Neuron (in vitro differentiated cells): ENCODE measurements around the gene SF3B4.
A peak's percentile ranks its signal among the peaks of the same experiment; 100 is the strongest.
"Not testable (repeated sequence)": the region's sequence is repeated elsewhere in the genome, so short reads cannot be mapped to it uniquely, and the experiment has no call there.

ENCODE experiments used
- H2AFZ ChIP-seq: one replicate; pipeline ENCODE4 v1.6.1; 2013; ENCODE audit warnings: low read depth, mild to moderate bottlenecking, inconsistent platforms, low read length, moderate library complexity
- H3K27me3 ChIP-seq: one replicate; pipeline ENCODE4 v1.6.1; 2013; ENCODE audit warnings: low read length; ENCODE audit not compliant: insufficient read depth
- H3K36me3 ChIP-seq: one replicate; pipeline ENCODE4 v1.6.1; 2013; ENCODE audit warnings: low read length; ENCODE audit not compliant: insufficient read depth
- H3K4me1 ChIP-seq: one replicate; pipeline ENCODE4 v1.6.1; 2013; ENCODE audit warnings: low read length; ENCODE audit not compliant: insufficient read depth
- H3K4me3 ChIP-seq: 2 replicates; pipeline ENCODE4 v1.5.1; 2013; ENCODE audit warnings: mild to moderate bottlenecking, low read length, moderate library complexity
- H3K9me3 ChIP-seq: one replicate; pipeline ENCODE4 v1.6.1; 2013; ENCODE audit warnings: low read length

Gene SF3B4

DNA sequence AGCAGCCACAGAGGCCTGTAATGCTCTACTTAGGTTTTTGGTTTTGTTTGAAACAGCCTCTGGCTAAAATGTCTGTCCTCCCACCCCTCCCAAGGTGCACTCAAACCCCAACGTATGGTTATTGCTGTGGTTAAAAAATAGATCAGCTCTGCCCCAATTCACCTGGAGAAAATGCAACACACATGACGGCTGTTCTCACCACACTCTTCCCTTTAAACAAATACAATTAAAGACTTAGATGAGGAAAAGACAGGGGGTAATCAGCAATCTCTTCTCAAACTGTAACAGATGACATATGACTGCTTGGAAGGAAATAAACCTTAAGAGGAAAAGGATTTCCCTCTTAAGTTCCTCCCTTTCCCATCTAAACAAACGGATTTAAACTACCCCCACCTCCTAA, 15.3 kb upstream of the SF3B4 start:
- H3K36me3 ChIP-seq, result peaks cover 37% of the 10 kb centered on the region
- H3K4me1 ChIP-seq, result peaks cover 11% of the 10 kb centered on the region
- H3K4me3 ChIP-seq, result no peak overlapping the region
- no peaks in the 10 kb centered on the region for H3K27me3 ChIP-seq
- H2AFZ ChIP-seq, result no peak overlapping the region
- no peaks in the 10 kb centered on the region for H3K9me3 ChIP-seq

DNA sequence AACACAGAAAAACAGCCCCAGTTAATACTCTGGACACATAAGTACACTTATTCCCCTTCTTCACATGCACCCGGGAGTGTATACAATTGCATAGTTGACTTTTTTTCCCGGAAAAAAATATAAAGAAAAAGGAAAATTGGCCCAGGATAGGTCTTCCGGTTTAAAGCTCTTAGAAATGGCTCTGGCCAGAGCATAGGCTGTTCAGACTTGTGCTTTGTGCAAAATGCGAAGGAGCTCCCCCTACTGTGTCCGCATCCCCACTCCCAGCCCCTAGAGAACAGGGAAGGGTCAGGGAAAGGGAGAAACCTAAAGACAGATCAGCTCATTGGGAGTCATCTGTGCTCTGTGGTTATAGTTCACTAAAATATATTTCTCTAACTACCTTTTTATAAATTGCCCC, 14.6 kb upstream of the SF3B4 start:
- Histone ChIP-seq H3K9me3 (no peaks in the 10 kb centered on the region), H3K4me1 (peaks cover 14% of the 10 kb centered on the region), H3K4me3 (no peak overlapping the region), H2AFZ (no peak overlapping the region), H3K27me3 (no peaks in the 10 kb centered on the region), H3K36me3 (peaks cover 30% of the 10 kb centered on the region)

DNA sequence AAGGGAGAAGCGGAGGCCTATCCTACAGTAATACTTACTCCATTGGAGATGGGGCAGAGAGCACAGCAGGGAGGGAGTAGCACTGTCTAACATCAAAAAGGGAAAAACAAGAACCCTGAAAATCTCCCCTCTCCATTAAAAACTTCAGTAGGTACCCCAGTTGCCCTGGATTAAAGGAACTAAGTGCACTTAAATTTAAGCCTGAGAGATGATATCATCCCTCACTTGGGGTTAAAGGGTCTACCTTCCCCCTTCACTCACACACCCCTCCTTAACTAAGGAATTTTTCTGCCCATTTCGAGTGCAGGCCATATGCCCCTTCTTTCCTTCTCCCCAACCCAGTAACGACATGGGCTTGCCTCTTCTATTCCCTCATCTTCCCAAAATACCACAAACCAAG, 12.8 kb upstream of the SF3B4 start:
- Histone ChIP-seq H3K4me3 (no peak overlapping the region), H3K9me3 (no peaks in the 10 kb centered on the region), H3K36me3 (peaks cover 24% of the 10 kb centered on the region), H2AFZ (no peak overlapping the region), H3K27me3 (no peaks in the 10 kb centered on the region), H3K4me1 (peaks cover 18% of the 10 kb centered on the region)

DNA sequence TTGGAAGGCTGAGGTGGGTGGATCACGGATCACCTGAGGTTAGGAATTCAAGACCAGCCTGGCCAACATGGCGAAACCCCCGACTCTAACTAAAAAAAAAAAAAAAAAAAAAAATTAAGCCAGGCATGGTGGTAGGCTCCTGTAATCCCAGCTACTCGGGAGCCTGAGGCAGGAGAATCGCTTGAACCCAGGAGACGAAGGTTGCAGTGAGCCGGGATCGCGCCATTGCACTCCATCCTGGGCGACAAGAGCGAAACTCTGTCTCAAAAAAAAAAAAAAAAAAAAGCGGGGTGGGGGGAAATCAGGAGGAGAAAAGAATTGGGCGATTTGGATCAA, 11.0 kb upstream of the SF3B4 start:
- H2AFZ ChIP-seq, H3K27me3 ChIP-seq, H3K4me3 ChIP-seq, H3K36me3 ChIP-seq, H3K9me3 ChIP-seq: not testable (repeated sequence)
- peaks cover 18% of the 10 kb centered on the region for H3K4me1 ChIP-seq

DNA sequence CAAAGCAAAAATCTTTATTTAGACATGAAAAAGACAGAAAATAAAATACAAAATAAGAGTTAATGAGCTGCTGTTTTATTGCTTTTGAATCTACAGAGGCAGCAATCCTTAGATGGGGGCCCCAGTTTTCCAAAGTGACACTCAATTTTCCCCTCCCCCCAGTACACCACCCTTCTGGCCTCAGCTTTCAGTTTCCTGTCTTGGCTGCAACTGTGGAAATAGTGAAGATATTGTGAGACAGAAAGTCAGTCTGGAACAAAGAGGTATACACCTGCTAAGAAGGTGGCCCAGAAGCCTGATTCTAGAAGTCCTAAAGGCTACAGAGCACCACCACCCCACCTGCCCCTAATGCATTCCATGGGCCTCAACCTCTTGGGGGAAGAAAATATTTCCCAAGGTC, 10.2 kb upstream of the SF3B4 start:
- Histone ChIP-seq H3K4me1 (peaks cover 18% of the 10 kb centered on the region), H3K4me3 (no peak overlapping the region)

DNA sequence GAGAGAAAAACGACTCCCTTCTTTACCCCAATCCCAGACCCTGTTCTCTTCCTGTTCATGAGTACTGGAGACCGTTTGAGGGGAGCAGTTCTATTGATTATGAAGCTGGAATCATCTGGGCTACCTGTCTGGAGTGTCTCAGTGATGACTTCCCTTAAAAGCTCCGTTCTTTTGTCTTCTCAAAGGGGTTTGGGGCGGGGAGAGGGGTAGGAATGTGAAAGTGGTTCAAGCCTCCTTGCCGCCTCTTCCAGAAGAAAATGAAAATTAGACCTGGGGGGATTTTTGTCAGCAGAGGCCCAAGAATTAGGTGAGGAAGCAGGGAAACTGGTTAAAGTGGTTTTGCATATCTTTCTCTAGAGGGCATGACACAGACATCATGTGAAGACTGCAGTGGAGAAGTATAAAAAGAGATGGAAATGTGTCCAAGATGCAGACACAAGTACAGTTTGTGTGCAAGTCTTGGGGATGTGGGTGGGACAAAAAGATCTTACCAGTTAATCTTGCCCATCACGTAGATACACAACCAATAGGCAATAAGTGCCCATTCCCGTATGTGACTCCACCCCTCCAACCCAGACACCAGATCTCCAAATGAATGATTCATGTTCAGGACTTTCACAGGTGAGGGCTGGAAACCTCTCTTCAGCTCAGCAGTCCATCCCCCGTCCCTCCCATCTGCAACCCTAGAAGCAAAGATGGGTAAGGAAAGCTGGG, 9.5 kb upstream of the SF3B4 start:
- Histone ChIP-seq H3K36me3 (no peaks in the 10 kb centered on the region), H2AFZ (no peak overlapping the region), H3K4me3 (peak overlapping the region; percentile 30)

More for the DNA sequence above, 10.2 kb upstream of the SF3B4 start:
- Histone ChIP-seq H2AFZ (no peak overlapping the region), H3K27me3 (no peaks in the 10 kb centered on the region), H3K36me3 (peaks cover under 1% of the 10 kb centered on the region), H3K9me3 (no peaks in the 10 kb centered on the region)

DNA sequence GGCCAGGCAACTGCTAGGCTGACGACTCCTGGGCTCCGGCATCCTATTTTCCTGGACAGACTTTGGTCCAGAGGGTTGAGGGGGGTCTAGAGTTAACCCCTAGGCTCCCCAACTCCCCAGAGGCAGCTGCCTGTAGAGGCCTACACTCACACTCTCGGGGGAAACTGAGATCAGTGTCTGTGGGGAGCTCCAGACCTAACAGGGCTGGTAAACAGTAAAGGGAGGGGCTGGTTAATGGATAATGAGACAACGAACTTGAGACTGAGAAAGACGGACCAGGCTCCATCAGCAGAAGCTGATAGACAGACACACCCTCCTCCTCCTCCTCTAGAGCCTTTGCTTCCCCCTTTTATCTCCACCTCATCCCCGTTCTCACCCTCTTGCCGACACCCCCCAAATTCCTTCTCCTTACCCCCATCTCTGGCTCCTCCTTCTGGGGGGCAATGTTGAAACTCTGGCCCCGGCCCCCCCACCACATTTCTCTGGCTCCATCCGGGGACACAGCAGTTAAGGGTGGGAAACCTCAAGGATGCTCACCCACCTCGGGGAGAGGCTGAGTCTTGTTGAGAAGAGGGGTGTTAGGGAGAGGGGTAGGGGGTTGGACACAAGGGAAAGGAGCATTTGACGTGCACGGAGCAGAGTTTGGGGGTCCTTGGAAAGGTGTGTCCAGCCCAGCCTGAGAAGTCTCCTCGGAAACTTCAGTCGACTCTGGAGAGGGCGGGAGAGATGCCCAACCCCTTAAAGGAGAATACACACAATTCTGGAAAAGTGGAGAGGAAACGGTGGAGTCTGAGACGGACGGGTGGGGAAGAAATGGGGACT, 8.8 kb upstream of the SF3B4 start, which contains the start of gene MTMR11:
Gene MTMR11, minus strand, starts transcription at position 710 of the 822 bp plus-strand sequence. Its CDS starts 232 bp downstream, at position 478.
- Histone ChIP-seq H3K36me3 (no peaks in the 10 kb centered on the region), H3K4me3 (peak within 1 kb of the TSS; percentile 30), H2AFZ (no peak within 1 kb of the TSS), H3K9me3 (no peaks in the 10 kb centered on the region), H3K4me1 (peaks cover 12% of the 10 kb centered on the region), H3K27me3 (no peaks in the 10 kb centered on the region)

More for the DNA sequence above, 9.5 kb upstream of the SF3B4 start:
- no peaks in the 10 kb centered on the region for H3K9me3 ChIP-seq
- peaks cover 16% of the 10 kb centered on the region for H3K4me1 ChIP-seq
- no peaks in the 10 kb centered on the region for H3K27me3 ChIP-seq

DNA sequence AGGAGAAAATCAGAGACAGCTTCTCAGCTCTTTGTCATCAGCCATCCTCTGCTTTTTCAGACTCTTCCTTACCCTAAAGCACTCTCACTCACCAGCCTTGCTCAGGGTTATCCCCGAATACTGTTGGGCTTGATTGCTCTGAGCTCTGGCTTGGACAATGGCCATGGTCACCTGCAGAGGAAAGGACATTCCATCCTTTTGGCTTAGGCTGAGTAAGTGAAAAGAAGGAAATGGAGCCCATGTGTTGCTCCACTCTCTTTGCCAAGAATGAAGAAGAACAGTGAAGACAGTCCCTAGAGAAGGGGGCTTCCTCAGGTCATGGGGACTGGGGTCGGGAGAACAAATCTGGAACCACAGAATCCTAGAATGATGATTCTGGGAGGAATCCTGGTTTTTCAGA, 6.8 kb upstream of the SF3B4 start:
- no peaks in the 10 kb centered on the region for H3K36me3 ChIP-seq
- H3K4me1 ChIP-seq, result peaks cover 12% of the 10 kb centered on the region
- no peaks in the 10 kb centered on the region for H3K9me3 ChIP-seq
- no peaks in the 10 kb centered on the region for H3K27me3 ChIP-seq
- no peak overlapping the region for H3K4me3 ChIP-seq
- H2AFZ ChIP-seq, result no peak overlapping the region

DNA sequence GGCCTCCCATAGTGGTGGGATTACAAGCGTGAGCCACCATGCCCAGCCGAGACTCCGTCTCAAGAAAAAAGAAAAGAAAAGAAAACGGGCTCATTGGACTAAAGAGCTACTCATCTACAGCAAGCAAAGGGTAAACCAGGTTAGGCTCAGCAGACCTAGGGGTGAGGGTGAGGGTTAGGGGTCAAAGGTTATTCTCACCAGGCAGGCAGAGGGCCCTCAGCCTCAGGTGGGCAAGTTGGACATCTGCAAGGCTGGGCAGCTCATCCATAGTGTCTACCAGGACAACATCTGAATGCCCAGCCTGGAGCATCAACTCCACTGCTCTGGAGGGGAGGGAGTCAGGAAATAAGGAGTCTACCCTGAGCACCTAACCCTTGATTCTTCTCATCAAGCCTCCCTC, 5.6 kb upstream of the SF3B4 start:
- Histone ChIP-seq H2AFZ (no peak overlapping the region), H3K36me3 (no peaks in the 10 kb centered on the region), H3K27me3 (no peaks in the 10 kb centered on the region), H3K4me3 (no peak overlapping the region), H3K4me1 (peaks cover 11% of the 10 kb centered on the region), H3K9me3 (no peaks in the 10 kb centered on the region)

DNA sequence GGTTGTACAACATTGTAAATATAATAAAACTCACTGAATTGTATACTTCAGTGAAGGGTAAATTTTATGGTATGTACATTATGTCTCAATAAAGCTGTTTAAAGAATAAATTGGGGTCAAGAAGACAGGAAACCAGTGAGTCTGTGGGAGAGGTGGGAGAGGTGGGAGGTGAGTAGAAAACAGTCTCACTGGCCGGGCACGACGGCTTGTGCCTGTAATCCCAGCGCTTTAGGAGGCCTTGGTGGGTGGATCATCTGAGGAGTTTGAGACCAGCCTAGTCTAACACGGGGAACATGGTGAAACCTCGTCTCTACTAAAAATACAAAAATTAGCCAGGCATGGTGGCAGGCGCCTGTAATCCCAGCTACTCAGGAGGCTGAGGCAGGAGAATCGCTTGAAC, 4.9 kb upstream of the SF3B4 start:
- Histone ChIP-seq H3K36me3 (no peaks in the 10 kb centered on the region), H2AFZ (no peak overlapping the region), H3K9me3 (no peaks in the 10 kb centered on the region), H3K27me3 (no peaks in the 10 kb centered on the region), H3K4me3 (no peak overlapping the region), H3K4me1 (peaks cover 14% of the 10 kb centered on the region)

DNA sequence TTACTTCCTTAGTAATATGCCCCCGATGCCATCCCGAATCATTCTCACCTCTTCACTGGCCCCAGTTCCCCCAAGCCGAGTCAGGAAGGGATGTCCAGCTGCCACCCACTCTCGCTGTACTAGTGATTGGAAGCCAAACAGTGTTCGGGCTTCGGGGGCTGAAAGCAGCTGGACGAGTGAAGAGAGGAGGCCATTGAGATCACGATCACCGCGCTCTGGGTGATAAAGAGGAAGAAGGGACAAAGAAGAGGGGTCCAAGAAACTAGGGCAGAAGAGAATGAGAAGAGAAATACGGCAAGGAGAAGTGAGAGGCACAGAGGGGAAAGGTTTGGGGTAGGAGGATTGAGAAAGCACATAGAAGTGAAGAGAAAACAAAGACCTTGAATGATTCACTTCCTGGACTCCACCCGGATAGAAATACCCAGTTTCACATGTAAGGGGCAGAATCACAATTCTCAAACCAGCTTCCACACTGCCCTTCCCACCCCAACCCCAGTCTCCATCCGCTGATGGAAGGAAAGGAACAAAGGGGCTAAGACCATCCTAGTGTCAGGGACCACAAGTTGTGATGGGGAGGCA, 3.7 kb upstream of the SF3B4 start:
- Histone ChIP-seq H3K9me3 (no peaks in the 10 kb centered on the region), H3K4me1 (peaks cover 18% of the 10 kb centered on the region), H3K27me3 (no peaks in the 10 kb centered on the region), H3K4me3 (no peak overlapping the region), H3K36me3 (peaks cover 5% of the 10 kb centered on the region), H2AFZ (no peak overlapping the region)

DNA sequence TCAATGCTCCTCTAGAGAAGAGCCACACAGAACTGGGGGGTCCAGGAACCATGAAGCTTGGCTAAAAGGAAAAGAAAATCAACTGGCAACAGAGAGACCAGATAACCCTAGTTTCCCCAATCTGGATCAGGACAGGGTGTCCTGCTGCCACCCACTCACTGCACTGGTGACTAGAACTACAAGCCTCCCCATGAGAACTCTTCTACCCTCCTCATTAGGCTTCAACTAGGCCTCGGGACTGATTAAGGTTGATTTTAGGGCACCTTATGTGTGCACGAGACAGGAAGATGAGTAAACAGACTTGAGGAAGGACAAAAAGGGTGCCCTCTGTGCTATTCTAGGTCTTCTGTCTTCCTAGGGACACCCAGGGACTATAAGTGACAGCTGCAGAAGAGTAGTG, 2.3 kb upstream of the SF3B4 start:
- Histone ChIP-seq H3K4me1 (peaks cover 25% of the 10 kb centered on the region), H3K4me3 (no peak overlapping the region), H2AFZ (no peak overlapping the region), H3K9me3 (no peaks in the 10 kb centered on the region), H3K27me3 (no peaks in the 10 kb centered on the region), H3K36me3 (peaks cover 20% of the 10 kb centered on the region)

DNA sequence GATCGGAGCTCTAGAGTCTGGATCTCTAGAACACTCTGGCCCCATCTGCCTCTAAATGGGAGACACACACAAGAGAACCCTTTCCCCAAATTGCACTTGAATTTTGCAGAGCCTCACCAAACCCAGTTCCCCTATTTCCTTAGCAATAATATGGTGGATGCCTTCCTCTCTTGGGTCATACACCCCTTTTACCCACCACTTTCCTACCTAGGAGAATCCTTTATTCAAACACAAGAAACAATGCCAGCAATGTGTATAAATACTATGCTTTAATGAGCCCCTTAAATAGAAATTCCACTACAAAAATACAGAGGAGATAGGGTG, 760 bp upstream of the SF3B4 start:
- H3K9me3 ChIP-seq, result no peaks in the 10 kb centered on the region
- no peaks in the 10 kb centered on the region for H3K27me3 ChIP-seq
- H2AFZ ChIP-seq, result no peak overlapping the region
- peaks cover 35% of the 10 kb centered on the region for H3K36me3 ChIP-seq
- H3K4me1 ChIP-seq, result peaks cover 25% of the 10 kb centered on the region
- peak overlapping the region; percentile 86 for H3K4me3 ChIP-seq
